Smooth muscle cell (in vitro differentiated cells): ENCODE data around the gene MAPK13. TPM values are rescaled to one million over a fixed set of nuclear protein-coding genes. Genes with fewer than 3 reads are reported as not detected.

Experiments used
- DNase-seq: peaks from one replicate; lab custom pipeline; 2025; ENCODE audit not compliant: unreplicated experiment; lab: John Stamatoyannopoulos, UW
- H2AFZ ChIP-seq: fragments of 200-600 bp; sonication (generic); 2 replicates; pipeline ENCODE4 v1.6.0; 2016; ENCODE audit warnings: antibody characterized with exemption, low read depth, mild to moderate bottlenecking
- H3F3A ChIP-seq: fragments of 200-600 bp; sonication (generic); 2 replicates; pipeline ENCODE4 v1.6.0; 2017; ENCODE audit warnings: antibody characterized with exemption, low read depth
- H3K27ac ChIP-seq: fragments of 200-600 bp; sonication (generic); 2 replicates; pipeline ENCODE4 v1.5.1; 2016; ENCODE audit warnings: low read depth, mild to moderate bottlenecking
- H3K27me3 ChIP-seq: fragments of 200-600 bp; sonication (generic); 2 replicates; pipeline ENCODE4 v1.6.1; 2016; ENCODE audit warnings: low read depth, mild to moderate bottlenecking
- H3K36me3 ChIP-seq: fragments of 200-600 bp; sonication (generic); 2 replicates; pipeline ENCODE4 v1.5.1; 2016; ENCODE audit warnings: low read depth
- H3K4me1 ChIP-seq: fragments of 200-600 bp; sonication (generic); 2 replicates; pipeline ENCODE4 v1.5.1; 2016; ENCODE audit warnings: low read depth
- H3K4me2 ChIP-seq: fragments of 200-600 bp; sonication (generic); 2 replicates; pipeline ENCODE4 v1.6.0; 2016; ENCODE audit warnings: mild to moderate bottlenecking
- H3K4me3 ChIP-seq: fragments of 200-600 bp; sonication (generic); 2 replicates; pipeline ENCODE4 v1.5.1; 2016; ENCODE audit warnings: mild to moderate bottlenecking
- H3K79me2 ChIP-seq: fragments of 200-600 bp; sonication (generic); 2 replicates; pipeline ENCODE4 v1.6.0; 2016; ENCODE audit warnings: low read depth, mild to moderate bottlenecking
- H3K9ac ChIP-seq: fragments of 200-600 bp; sonication (generic); 2 replicates; pipeline ENCODE4 v1.6.0; 2016; ENCODE audit warnings: low read depth
- H3K9me3 ChIP-seq: fragments of 200-600 bp; sonication (generic); replicated peaks from 2 replicates; pipeline ENCODE4 v1.5.1; 2016; ENCODE audit warnings: low read depth
- H4K20me1 ChIP-seq: fragments of 200-600 bp; sonication (generic); 2 replicates; pipeline ENCODE4 v1.6.0; 2016; ENCODE audit warnings: low read depth
- CTCF ChIP-seq: fragments of 200-600 bp; sonication (generic); IDR thresholded peaks from 2 replicates; pipeline ENCODE4 v1.5.1; 2017; ENCODE audit warnings: borderline replicate concordance, mild to moderate bottlenecking, antibody characterized with exemption; ENCODE audit not compliant: insufficient read depth, poor library complexity, severe bottlenecking
- WGBS: methylation state at CpG from one replicate; pipeline ENCODE4 v1.1.7; 2016; ENCODE audit warnings: low lambda C conversion rate; 5-methylcytosine and 5-hydroxymethylcytosine counted together
- polyA plus RNA-seq: library from polyadenylated mRNA; unstranded; fragments of >200 nt; fragmentation: Nextera tagmentation; extraction: Ambion mirVana; gene quantifications from 2 replicates; pipeline ENCODE4 v1.2.1, GENCODE V29; 2016
- total RNA-seq: library from RNA; depleted of rRNA; stranded (reverse); fragments of >200 nt; gene quantifications from 2 replicates; pipeline ENCODE4 v1.2.3, GENCODE V29; 2014

MAPK13 gene
- total and polyA plus RNA-seq, 2 experiments from 2014 or later: 8.4 to 11.3 TPM

- Histone ChIP-seq H3K4me1 (no peaks in the 10 kb centered on the region), H3K9me3 (no peaks in the 10 kb centered on the region), H2AFZ (no peak overlapping the region), H3K9ac (no peak overlapping the region), H3K4me2 (peak overlapping the region; percentile 21), H3K27ac (peak overlapping the region; percentile 15), H3K36me3 (no peaks in the 10 kb centered on the region), H3F3A (peaks cover 8% of the 10 kb centered on the region), H3K4me3 (no peak overlapping the region), H3K79me2 (no peaks in the 10 kb centered on the region), H4K20me1 (no peaks in the 10 kb centered on the region), H3K27me3 (no peaks in the 10 kb centered on the region)
- DNase-seq: no peak
- no peak for TF ChIP-seq CTCF
- WGBS: 52% methylated on average over 12 of the region's 13 CpGs
Observed at GRCh38 chr6:36120979-36121786, 9.1 kb upstream of the MAPK13 start.

DNA sequence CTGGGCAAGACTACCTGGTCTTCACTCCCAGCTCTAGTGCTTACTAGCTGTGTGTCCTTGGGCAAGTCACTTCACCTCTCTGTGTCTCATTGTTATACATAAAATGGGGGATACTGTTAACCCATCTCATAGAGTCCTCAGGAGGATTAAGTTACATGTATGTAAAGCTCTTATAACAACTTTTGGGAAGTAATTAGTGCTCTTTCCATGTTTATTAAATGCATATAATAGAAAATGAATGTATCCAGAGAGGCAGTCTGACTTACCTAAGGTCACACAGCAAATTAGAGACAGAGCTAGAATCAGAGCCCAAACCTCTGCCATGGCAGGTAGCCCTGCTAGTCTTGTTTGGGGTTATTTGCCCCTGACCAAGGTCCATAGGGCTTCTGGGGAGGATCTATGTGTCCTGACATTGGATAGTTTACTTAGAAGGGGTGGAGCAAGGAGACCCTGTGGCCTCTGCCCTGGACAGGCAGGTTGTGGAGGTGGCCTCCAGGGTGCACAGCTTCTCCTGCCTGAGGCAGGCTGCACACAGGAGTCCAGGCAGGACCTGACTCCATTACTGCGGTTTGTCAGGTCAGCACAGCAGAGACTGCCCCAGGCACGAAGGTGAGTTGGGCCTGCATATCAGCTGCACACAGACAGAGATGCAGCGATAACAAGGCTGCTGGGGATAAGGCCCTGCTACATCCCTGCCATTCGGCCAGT lies 8.4 kb upstream of the MAPK13 start:
- Histone ChIP-seq H3K27me3 (no peaks in the 10 kb centered on the region), H3K4me1 (no peaks in the 10 kb centered on the region), H3K4me2 (no peak overlapping the region), H3F3A (peaks cover 8% of the 10 kb centered on the region), H3K9ac (no peak overlapping the region), H3K27ac (no peak overlapping the region), H3K4me3 (no peak overlapping the region), H2AFZ (no peak overlapping the region), H3K9me3 (no peaks in the 10 kb centered on the region), H3K79me2 (no peaks in the 10 kb centered on the region), H4K20me1 (no peaks in the 10 kb centered on the region), H3K36me3 (no peaks in the 10 kb centered on the region)
- no peak for TF ChIP-seq CTCF
- no peak for DNase-seq
- 73% methylated on average over 4 of the region's 4 CpGs for WGBS

- H3K36me3 ChIP-seq: no peaks in the 10 kb centered on the region
Observed at GRCh38 chr6:36122495-36123269, 7.6 kb upstream of the MAPK13 start.

More at GRCh38 chr6:36122495-36123269, 7.6 kb upstream of the MAPK13 start:
- Histone ChIP-seq H3K4me2 (no peak overlapping the region), H3K4me3 (no peak overlapping the region), H3K27me3 (no peaks in the 10 kb centered on the region), H3K9me3 (no peaks in the 10 kb centered on the region), H2AFZ (no peak overlapping the region), H3K79me2 (no peaks in the 10 kb centered on the region), H4K20me1 (no peaks in the 10 kb centered on the region), H3K4me1 (no peaks in the 10 kb centered on the region), H3F3A (peaks cover 8% of the 10 kb centered on the region), H3K9ac (no peak overlapping the region), H3K27ac (no peak overlapping the region)
- DNase-seq: no peak
- 81% methylated on average over 11 of the region's 11 CpGs for WGBS
- no peak for TF ChIP-seq CTCF
